ENCODE data around the gene MTCL1.
A peak's percentile ranks its signal among the peaks of the same experiment; 100 is the strongest.

The MTCL1 gene

DNA sequence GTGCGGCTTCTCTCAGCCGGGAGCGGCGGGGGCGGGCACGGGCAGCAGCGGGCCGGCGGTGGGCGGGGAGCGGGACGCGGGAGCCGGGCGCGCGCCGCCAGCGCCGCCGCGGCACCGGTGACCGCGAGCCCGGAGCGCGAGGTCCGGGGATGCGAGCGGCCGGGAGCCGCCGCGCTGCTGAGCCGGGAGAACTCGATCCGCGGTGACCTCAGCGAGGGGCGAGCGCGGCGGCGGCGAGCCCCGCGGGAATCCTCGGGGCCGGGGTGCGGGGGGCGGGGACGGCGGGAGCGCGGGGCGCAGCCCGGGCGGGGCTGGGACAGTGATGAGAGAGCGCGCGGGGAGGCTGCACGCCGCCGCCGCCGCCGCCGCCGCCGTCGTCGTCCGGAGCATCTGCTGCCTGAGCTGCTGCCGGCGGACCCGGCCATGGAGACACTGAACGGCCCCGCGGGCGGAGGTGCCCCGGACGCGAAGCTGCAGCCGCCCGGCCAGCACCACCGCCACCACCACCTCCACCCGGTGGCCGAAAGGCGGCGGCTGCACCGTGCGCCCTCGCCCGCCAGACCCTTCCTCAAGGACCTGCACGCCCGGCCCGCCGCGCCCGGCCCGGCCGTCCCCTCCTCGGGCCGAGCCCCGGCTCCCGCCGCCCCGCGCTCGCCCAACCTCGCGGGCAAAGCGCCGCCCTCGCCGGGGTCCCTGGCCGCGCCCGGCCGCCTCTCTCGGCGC, at the start of gene MTCL1:
TSS of gene MTCL1 (plus strand) at position 319 of the 723 bp plus-strand sequence. CDS start at position 424, 105 bp downstream.
- DNase-seq (ENCODE audit: low read depth, low spot score), result no peak
- H3K27ac ChIP-seq, result peak within 1 kb of the TSS; percentile 59

DNA sequence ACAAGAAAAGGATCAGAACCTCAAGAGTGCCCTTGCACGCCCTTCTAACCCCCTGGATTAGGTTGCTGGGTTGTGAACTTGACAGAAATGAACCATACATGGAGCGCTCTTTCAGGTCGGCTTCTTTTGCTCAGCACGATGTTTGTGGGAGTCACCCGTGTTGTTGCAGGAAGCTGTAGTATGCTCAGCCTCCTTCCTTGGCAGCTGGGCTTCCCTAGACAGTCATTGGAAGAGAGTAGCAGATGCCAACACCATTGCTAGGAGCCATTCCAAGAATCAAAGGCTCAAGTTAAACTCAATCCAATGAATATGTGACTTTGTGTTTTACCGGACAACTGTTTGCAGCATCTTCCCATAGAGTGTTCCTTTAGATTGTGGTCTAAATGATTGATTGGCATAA, 49.1 kb upstream of the MTCL1 start:
- H3K27ac ChIP-seq, result no peak overlapping the region
- DNase-seq (ENCODE audit: low read depth, low spot score), result no peak

DNA sequence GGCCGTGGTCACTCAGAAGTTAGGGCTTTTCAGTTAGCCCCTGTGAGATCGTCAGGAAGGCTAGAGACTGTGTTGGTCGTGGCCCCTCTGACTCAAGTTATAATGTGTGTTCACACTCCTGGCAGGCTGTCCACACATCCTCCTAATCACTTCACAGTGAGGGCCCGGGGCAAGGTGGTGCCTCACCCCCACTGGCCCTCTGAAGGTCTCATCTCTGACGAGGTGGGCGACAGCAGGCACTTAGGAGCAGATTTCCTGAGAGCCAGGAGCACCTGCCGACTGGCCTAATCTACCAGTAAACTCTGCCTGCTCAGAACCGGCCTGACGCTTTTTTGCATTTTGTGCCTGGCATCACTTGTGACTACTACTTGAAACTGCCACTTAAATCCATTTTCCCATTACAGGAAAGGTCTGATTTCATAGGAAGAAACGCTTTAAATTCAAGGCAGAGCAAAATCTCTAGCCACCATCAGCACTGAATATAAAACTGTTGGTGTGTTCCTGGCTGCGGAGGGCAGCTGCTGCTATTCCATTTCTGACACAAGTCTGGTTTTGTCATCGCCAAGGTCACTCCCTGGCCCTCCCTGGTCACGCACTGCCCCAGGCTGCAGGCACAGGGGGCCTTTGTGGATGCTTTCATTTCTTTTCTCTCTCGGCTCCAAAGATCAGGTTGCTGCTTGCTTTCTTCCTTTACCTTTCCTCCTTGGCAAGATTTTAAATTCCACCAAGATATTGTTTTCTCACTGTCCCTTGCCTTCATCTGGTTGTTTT, 48.1 kb upstream of the MTCL1 start:
- H3K27ac ChIP-seq, result no peak overlapping the region
- no peak for DNase-seq (ENCODE audit: low read depth, low spot score)

DNA sequence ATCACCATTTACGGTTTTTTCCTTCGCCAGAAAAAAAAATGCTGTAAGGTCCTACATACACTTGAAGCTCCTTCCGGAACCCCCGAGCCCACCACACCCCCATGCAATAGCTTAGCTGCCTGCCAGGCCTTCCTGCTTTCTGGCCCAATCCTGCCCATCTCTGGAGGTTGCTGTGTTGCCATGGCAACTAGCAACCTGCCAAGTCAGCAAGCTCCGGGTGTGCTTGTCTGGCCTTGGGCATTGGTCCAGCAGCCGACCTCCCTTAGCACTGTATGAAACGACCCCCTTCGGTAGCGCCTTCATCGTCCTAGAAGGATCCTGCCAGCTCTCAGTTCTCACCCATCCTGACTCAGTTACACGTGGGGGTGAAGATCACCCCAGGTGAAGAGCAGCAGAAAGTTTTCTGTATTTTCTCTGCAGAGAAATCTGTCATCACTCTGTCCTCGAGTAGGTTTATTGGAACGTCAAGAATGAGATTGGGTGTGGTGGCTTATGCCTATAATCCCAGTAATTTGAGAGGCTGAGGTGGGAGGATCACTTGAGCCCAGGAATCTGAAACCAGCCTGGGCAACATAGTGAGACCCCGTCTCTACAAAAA, 47.4 kb upstream of the MTCL1 start:
- no peak overlapping the region for H3K27ac ChIP-seq
- DNase-seq (ENCODE audit: low read depth, low spot score), result no peak

DNA sequence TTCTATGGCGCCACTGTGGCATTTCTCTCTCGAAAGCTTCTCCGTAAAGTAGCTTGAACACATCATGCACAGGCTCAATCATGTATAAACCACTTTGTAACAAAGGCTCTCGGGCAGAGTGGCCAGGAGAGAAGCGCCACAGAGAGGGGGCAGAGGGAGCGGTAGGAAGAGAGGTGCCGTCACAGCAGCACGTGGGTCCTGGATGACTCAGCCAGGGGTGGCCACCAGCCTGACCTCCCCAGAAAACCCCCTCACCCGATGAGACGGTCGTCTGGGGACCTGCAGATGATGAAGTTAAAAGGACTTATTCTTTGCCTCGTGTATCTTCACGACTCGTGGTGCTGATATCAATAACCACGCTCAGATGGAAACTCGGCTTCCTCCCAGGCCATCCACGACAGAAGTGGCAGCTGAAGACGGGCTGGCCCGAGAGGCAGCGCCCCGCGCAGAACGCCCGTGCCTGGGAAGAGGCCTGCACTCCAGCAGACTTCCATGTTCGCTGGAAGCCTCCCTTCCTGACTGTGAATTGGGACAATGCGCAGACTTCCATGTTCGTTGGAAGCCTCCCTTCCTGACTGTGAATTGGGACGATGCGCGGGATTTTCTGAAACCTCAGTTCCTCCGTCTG, 46.4 kb upstream of the MTCL1 start:
- no peak overlapping the region for H3K27ac ChIP-seq
- DNase-seq (ENCODE audit: low read depth, low spot score), result no peak

DNA sequence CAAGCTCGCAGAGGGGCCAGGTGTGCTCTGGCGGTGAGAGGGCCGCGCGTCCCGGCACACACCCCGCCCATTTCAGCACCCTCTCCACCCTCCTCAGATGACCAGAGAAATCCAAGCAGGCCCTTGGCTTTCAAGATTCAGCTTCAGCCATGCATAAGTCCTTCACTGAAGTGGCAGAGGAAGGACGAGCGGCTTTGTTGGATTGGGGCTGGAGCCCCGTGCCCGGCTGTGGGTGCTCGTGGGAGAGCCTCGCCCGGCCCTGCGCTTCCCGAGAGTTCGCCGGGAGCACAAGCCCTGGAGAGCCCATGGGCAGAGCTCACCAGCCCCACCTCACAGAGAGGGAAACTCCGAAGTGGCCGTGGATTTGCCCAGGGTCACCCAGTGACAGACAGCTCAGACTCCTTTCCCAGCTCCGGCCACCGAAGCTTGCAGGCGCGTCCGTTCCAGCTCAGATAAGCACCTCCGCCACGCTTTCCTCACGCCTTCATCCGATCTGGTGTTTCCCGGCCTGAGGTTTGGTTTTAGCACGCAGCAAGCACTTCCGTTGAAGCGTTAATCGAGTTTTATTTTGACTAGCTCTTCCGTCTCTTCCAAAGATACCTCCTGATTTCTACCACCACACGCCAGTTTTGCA, 45.6 kb upstream of the MTCL1 start:
- DNase-seq (ENCODE audit: low read depth, low spot score), result no peak
- H3K27ac ChIP-seq, result no peak overlapping the region

DNA sequence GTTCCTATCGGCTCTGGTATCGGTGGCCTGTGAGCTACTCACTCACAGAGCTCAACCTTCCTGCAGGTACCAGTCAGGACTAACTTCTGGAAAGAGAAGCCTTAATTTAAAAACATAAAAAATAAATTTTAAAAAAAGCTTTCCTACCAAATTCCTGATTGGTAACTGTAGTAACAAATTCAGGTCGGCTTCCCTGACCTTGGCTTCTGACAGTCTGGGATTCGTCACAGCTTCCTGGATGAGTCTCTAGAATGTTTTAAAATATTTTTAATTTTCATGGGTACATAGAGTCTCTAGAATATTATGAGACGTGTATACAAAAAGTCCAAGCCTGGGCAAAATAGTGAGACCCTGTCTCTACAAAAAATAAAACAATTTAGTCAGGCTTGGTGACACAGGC, 45.0 kb upstream of the MTCL1 start:
- H3K27ac ChIP-seq, result no peak overlapping the region
- DNase-seq (ENCODE audit: low read depth, low spot score), result no peak

DNA sequence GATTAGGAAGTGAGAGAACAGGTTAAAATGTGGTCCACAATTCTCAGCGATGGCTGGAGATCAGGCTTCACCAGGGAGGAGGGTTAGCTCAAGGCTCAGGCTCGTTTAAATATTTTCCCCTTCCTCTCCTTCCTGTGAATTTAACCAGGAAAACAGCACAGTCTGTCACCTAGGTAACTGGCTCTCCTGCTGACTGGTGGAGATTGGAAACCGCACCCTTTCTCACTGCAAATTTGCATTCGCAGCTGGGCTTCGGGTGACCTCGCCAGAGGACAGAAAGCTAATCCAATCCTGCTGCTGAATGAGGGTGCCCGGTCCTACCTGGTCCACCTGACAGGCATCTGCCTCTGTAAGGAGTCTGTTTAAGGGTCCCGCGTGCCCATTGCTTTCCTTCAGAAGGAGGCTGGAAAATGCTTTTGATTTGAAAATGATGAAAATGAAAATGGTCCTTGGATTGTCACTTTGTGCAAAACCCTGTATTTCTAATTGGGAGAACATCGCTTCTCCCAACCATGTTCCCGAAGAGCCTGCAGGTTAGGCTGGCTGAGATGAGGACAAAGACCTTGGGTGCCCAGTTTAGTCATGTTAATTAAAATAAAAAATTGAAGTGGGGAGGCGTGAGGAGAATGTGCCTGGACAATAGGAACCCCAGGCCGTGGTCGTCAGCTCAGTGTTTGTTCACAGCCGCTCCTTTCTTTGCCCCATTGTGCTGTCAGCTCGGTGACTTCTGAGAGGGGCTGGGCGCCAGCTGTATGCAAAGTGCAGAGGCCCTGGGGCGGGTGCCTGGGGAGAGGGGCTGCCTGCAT, 43.4 kb upstream of the MTCL1 start:
- no peak overlapping the region for H3K27ac ChIP-seq
- DNase-seq (ENCODE audit: low read depth, low spot score), result no peak

DNA sequence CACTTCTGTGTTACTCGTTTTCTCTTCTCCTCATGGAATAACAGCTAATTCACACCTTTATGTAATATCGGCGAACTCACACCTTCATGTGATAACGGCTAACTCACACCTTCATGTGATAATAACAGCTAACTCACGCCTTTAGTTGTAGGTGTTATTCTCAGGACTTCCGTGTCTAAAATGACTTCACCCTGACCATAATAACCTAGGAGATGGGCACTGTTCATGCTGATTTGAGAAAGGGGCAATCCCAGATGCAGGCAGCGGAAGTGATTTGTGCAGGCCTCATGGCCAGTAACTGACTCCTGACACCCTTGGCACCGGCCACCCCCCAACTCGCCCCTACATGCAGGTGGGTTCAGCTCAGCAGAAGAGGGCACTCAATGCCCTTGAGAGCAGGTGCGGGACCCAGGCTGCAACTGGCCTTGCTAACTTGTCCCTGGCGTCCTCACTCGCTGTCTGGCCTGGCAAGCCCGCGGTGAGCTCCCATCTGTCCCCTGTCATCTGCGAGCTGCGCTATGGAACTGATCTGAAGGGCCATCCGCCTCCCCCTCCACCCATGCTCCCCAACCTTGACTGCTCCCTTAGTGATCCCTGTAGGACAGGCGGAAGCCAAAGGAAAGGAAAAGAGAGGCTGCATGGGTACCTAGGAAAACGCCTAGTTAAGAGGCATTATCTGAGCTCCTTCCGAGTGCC, 42.6 kb upstream of the MTCL1 start:
- H3K27ac ChIP-seq, result no peak overlapping the region
- no peak for DNase-seq (ENCODE audit: low read depth, low spot score)

DNA sequence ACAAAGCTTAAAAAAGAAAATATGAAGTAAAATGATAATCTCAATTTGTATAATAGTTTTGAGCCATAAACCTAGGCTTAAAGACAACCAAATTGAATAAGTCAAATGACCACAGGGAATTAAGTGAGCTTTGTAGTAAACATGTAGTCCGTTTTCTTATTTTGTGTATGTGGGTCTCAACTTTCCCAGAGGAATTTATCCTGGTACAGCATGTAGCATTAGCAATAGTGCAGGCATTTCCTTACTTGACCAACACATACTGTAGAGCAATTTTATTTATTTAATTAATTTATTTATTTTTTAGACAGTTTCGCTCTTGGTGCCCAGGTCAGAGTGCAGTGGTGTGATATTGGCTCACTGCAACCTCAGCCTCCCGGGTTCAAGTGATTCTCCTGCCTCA, 37.5 kb upstream of the MTCL1 start:
- no peak for DNase-seq (ENCODE audit: low read depth, low spot score)
- H3K27ac ChIP-seq, result peak overlapping the region; percentile 46

DNA sequence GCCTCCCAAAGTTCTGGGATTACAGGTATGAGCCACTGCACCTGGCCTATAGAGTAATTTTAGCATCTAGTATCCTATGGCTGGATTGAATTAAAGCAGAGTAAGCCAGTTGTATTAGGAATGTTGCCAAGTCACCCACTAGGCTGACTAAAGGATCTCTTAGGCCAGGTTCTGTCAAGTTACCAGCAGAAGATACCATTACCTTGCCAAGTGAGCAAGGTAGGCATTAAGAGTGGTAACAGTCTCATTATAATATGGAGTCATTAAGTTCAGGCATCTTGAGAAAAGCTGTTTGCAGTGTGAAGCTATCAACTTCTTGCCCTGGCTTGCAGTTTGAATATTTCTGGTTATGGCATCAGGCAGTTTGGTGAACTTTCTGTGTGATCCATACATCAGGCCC, 37.0 kb upstream of the MTCL1 start:
- peak overlapping the region; percentile 46 for H3K27ac ChIP-seq
- peak; percentile 33 for DNase-seq (ENCODE audit: low read depth, low spot score)

DNA sequence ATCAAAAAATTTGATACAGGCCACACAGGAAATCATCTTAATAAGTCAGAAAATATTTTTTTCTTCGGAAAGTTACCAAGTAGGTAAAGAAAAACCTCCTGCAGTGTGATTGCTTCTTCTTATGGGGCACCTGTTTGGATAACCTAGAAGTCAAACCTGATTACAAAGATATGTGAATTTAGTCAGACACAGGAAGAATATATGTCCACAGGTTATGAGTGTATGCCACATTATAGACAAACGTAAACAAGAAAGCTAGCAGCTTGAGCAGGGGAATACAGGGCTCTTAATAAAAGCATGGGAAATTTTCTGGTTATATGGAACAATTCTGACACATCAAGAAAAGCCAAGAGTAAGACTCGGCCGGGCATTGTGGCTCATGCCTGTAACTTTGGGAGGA, 35.8 kb upstream of the MTCL1 start:
- no peak for DNase-seq (ENCODE audit: low read depth, low spot score)
- H3K27ac ChIP-seq, result no peak overlapping the region

DNA sequence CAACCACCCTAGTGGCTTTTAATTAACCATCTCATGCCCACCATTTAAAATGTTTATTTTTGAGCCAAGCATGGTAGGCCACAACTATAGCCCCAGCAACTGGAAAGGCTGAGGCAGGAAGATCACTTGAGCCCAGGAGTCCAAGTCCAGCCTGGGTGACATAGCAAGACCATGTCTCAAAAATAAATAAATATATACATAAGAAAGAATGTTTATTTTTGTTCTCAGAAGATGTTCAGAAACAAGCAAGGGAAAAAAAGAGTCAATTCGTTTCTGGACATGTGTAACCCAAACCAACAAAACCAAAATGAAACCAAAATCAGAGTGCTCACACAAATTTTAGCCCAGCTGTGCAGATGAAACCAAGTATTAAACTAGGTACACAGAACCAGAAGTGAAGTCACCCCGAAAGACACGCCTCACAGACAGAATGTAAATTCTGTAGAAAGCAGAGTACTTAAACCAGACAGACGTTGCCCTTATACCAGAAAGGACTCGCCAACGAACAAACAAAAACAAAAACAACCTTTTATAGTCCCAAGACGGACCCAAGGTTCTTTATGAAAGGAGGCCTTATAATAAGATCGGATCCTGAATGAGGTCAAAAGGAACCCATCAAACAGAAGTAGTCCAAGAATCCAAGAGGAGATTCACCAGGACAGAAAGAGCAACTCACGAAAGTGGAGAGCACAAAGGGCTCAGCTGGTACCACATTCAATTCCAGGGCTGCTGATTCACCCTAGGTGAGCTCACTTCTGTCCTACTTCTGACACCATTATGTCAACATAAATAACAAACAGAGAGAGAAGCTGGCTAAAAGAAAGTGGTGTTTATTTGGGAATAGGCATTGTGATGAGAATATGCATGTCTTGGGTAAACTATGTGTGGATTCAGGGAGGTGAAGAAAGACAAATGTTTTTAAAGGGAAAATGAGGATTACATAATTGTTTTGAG, 31.8 kb upstream of the MTCL1 start:
- DNase-seq (ENCODE audit: low read depth, low spot score), result peak; percentile 14
- no peak overlapping the region for H3K27ac ChIP-seq

DNA sequence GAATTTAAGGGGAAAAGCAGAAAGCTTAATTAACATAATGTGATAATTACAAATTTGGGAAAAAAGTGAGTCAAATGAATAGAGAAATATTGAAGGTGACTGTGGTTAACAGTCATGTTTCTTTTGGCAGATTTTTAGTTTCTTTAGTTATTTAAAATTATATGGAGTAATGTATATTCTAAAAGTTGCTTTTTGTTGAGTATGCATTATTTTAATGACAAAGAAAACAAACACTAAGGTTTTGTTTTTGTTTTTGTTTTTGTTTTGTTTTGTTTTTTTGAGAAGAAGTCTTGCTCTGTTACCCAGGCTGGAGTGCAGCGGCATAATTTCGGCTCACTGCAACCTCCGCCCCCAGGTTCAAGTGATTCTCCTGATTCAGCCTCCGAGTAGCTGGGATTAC, 30.3 kb upstream of the MTCL1 start:
- no peak for DNase-seq (ENCODE audit: low read depth, low spot score)
- H3K27ac ChIP-seq, result no peak overlapping the region

DNA sequence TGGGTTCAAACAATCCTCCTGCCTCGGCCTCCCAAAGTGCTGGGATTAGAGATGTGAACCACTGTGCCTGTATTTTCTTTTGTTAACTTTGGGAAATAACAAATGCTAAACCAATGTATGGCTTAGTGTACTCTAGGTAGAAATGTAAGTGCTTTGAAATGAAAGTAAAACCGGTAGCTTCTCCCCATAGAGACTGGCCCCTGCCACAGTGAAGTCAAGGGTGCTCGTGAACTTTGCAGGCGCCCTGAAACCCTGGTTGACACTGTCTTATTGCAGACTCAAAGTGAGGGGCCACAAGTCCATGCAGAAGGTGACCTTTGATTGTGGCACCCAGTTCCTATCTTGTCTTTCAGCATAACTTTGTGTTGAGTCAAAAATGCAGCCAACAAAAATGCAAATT, 24.2 kb upstream of the MTCL1 start:
- DNase-seq (ENCODE audit: low read depth, low spot score), result no peak
- no peak overlapping the region for H3K27ac ChIP-seq

DNA sequence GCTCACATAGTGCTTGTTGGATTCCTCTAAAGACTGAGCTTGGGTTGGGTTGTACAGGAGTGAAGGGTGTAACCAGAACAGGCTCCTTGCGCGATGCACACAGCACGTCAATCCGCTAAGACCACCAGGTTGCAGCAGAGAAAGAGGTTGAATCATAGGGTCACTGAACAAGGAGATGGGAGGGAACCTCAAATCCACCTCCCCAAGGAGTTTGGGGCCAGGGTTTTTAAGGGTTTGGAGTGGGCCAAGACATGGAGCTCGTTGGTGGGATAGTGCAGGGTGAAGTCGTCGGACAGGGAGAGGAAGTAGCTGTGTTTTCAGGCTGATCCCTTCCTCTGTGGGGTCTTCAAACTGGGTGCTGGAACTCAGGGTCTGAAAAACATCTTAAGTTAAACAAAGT, 20.8 kb upstream of the MTCL1 start:
- peak overlapping the region; percentile 89 for H3K27ac ChIP-seq
- no peak for DNase-seq (ENCODE audit: low read depth, low spot score)

DNA sequence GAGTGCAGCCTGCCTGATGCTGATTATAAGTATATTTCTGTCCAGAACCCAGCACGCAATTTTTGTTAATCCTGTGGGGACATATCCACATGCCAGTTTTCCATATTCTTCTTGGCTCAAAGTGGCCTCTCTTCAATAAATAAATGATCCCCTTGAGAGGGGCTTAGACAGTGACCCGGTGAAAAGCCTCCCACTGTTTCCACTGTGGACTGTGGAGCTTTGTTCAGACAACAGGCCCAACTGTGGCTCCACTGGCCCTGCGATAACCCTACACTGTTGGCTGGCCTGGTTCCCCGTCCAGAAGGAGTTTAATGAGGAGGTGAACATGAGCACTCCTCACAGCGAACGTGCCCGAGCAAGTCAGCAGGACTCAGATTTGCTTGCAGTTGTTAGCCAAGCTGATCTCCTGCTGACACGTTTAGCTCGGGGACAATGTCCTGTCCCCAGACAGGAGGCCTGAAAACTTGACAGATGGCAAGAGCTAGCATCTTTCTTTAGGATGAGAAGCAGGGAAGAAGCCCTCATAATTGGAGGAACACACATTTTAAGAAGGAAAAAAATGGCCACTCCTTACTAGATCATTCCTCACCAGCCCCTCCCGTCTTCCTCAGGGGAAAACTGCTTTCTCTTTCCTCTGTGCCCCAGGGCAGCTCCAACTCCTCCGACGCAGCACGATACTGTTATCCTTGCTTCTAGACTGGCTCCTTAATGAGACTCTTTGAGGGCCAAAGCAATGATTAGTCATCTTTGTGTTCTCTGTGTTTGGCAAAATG, 20.0 kb upstream of the MTCL1 start:
- no peak for DNase-seq (ENCODE audit: low read depth, low spot score)
- H3K27ac ChIP-seq, result peak overlapping the region; percentile 89

DNA sequence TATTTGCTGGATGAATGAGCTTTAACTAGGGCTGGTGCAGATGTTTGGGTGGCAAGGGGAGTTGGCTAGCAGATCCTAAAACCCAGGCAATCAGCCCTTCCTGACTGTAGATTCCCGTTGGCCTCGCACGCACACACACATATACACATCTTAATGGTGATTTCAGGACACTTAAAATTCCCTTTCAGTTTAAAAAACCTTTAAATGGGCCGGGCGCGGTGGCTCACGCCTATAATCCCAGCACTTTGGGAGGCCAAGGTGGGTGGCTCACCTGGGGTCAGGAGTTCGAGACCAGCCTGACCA, 19.5 kb upstream of the MTCL1 start:
- no peak for DNase-seq (ENCODE audit: low read depth, low spot score)
- H3K27ac ChIP-seq, result peak overlapping the region; percentile 89

All from epithelial cell of prostate (primary cell).